K562 (cell line): ENCODE measurements around the gene MAP1LC3B2. TPM values are rescaled to one million over a fixed set of nuclear protein-coding genes. Genes with fewer than 3 reads are reported as not detected.
A peak's percentile ranks its signal among the peaks of the same experiment; 100 is the strongest.

Experiments used
- ATF3 ChIP-seq, 2 experiments: fragments of 450-650 bp in 1 of 2; sonication (generic) in 1 of 2; formaldehyde crosslinking in 1 of 2; IDR thresholded peaks in 1 of 2; conservative IDR thresholded peaks in 1 of 2; 2 replicates each; pipeline versions ENCODE4 v1.6.1 to v1.8.1; 2016 to 2023; ENCODE audit warnings: mild to moderate bottlenecking in 2 of 2, moderate library complexity in 2 of 2, inconsistent platforms in 1 of 2, missing genetic modification reagents in 1 of 2
- CBX3 ChIP-seq, 2 experiments: IDR thresholded peaks; 1 replicate in 1 of 2; 2 replicates in 1 of 2; pipeline ENCODE4 v1.6.1; 2012; ENCODE audit warnings: inconsistent platforms in 2 of 2, low read length in 2 of 2, borderline replicate concordance in 1 of 2, control low read depth in 1 of 2
- CCAR2 ChIP-seq: fragments of 200-400 bp; formaldehyde crosslinking; IDR thresholded peaks from 2 replicates; pipeline ENCODE4 v1.6.1; 2017; ENCODE audit warnings: mild to moderate bottlenecking, low read depth, low read length
- CEBPG ChIP-seq, 3 experiments: fragments of 200-800 bp in 1 of 3; sonication (Bioruptor generic) in 1 of 3; sonication (generic) in 1 of 3; formaldehyde crosslinking in 1 of 3; IDR thresholded peaks in 2 of 3; conservative IDR thresholded peaks in 1 of 3; 2 replicates each; pipeline versions ENCODE4 v1.6.1 to v1.8.0; 2016 to 2022; ENCODE audit warnings: missing compliant biosample characterization in 2 of 3, missing genetic modification characterization in 2 of 3, mild to moderate bottlenecking in 1 of 3, missing genetic modification reagents in 1 of 3
- CXXC5 ChIP-seq: fragments of 250-450 bp; sonication (Bioruptor Pico); IDR thresholded peaks from 2 replicates; pipeline ENCODE4 v1.8.0; 2022; ENCODE audit warnings: inconsistent platforms, mild to moderate bottlenecking, moderate library complexity
- FOXK2 ChIP-seq, 2 experiments: fragments of 450-650 bp; IDR thresholded peaks in 1 of 2; conservative IDR thresholded peaks in 1 of 2; 2 replicates each; pipeline ENCODE4 v1.6.1; 2016; ENCODE audit warnings: low read depth in 2 of 2, mild to moderate bottlenecking in 1 of 2
- MGA ChIP-seq: fragments of 450-650 bp; IDR thresholded peaks from 2 replicates; pipeline ENCODE4 v1.6.1; 2016; ENCODE audit warnings: mild to moderate bottlenecking, moderate library complexity
- NEUROD1 ChIP-seq: fragments of 150-350 bp; IDR thresholded peaks from 2 replicates; pipeline ENCODE4 v1.6.1; 2014; ENCODE audit warnings: borderline replicate concordance, low read length, low read depth; ENCODE audit not compliant: partially characterized antibody
- NR2C1 ChIP-seq, 2 experiments: fragments of 450-650 bp; IDR thresholded peaks; 2 replicates each; pipeline ENCODE4 v1.6.1; 2017; ENCODE audit warnings: mild to moderate bottlenecking in 2 of 2, antibody characterized with exemption in 1 of 2, inconsistent platforms in 1 of 2, missing compliant biosample characterization in 1 of 2, missing genetic modification characterization in 1 of 2
- POLR2H ChIP-seq: IDR thresholded peaks from 2 replicates; pipeline ENCODE4 v1.6.1; 2016; ENCODE audit warnings: missing genetic modification characterization, low read depth, mild to moderate bottlenecking, control low read depth, missing compliant biosample characterization, moderate library complexity
- ZNF511 ChIP-seq: sonication (generic); formaldehyde crosslinking; IDR thresholded peaks from 2 replicates; pipeline ENCODE4 v1.8.0; 2022; ENCODE audit warnings: mild to moderate bottlenecking, missing genetic modification reagents
- polyA plus RNA-seq, 8 experiments: library from polyadenylated mRNA; depleted of rRNA in 4 of 8; stranded (reverse) in 5 of 8; unstranded in 3 of 8; fragments of >200 nt; fragmentation: Nextera tagmentation in 2 of 8; fragmentation: Illumina TruSeq in 1 of 8; extraction: Ambion mirVana in 2 of 8; extraction: Trizol in 1 of 8; gene quantifications; 2 replicates each; pipeline versions ENCODE4 v1.2.1 to v1.2.3, GENCODE V29; 2011 to 2014; ENCODE audit warnings: inconsistent platforms in 1 of 8, missing spikeins in 1 of 8
- total RNA-seq, 7 experiments: library from RNA; depleted of rRNA in 6 of 7; stranded (reverse); fragments of >200 nt in 6 of 7; fragmentation: Illumina TruSeq in 2 of 7; extraction: Trizol in 2 of 7; gene quantifications; 2 replicates each; pipeline versions ENCODE4 v1.2.1 to v1.2.3, GENCODE V29; 2011 to 2021; ENCODE audit warnings: low replicate concordance in 1 of 7

Gene MAP1LC3B2
- total and polyA plus RNA-seq, 9 of the 15 experiments (the other 6 are each of a cell fraction or from before 2014, with no cell fraction given) = 0.53 to 2.8 (median 0.76) TPM; not detected in 2

GRCh38 chr12:116559162-116559935 lies at the start of gene MAP1LC3B2 (continued):
- TF ChIP-seq MGA (peak; percentile 67), ATF3 (IDR thresholded peaks at IDR 0.05) (peak; percentile 52; the same call in 1 of the 2 replicates), ATF3 (CRISPR knock-in tag; conservative IDR thresholded peaks at IDR 0.05) (no peak), POLR2H (tag) (peak; percentile 79), CXXC5 (CRISPR knock-in tag) (peak; percentile 72), CEBPG (CRISPR knock-in tag; IDR thresholded peaks at IDR 0.05) (peak; percentile 21; the same call in 1 of the 2 replicates), CEBPG (tag; conservative IDR thresholded peaks at IDR 0.05 in 1 of 2, IDR thresholded peaks at IDR 0.05 in 1 of 2) (peak; percentile 53 to 60; a peak in 2 of 4 replicates), NEUROD1 (peak; percentile 89), CBX3 (IDR thresholded peaks at IDR 0.05; ENCODE audit: borderline replicate concordance in 1 of 2, low read length in 2 of 2) (peak in 1 of 2 experiments; percentile 40; a peak in 1 of 3 replicates), ZNF511 (CRISPR knock-in tag) (peak; percentile 33; the same call in 1 of the 2 replicates), NR2C1 (IDR thresholded peaks at IDR 0.05) (peak; percentile 54), NR2C1 (tag; IDR thresholded peaks at IDR 0.05) (peak; percentile 79), FOXK2 (conservative IDR thresholded peaks at IDR 0.05 in 1 of 2, IDR thresholded peaks at IDR 0.05 in 1 of 2; ENCODE audit: low read depth in 2 of 2) (peak in 1 of 2 experiments; percentile 79; a peak in 2 of 4 replicates), CCAR2 (no peak)
